Mucosa of rectum (tissue), 2 donors: ENCODE results near the gene COL21A1.
"Not testable (repeated sequence)": the region's sequence is repeated elsewhere in the genome, so short reads cannot be mapped to it uniquely, and the experiment has no call there.

Experiments
- H3K27ac ChIP-seq, 2 donors: one replicate each; pipeline ENCODE4 v1.7.0; 2013; ENCODE audit warnings: inconsistent platforms in 2 of 2, low read depth in 2 of 2, low read length in 2 of 2
- H3K27me3 ChIP-seq, 2 donors: one replicate each; pipeline ENCODE4 v1.7.0; 2013; ENCODE audit warnings: low read length in 2 of 2; ENCODE audit not compliant: control insufficient read depth in 2 of 2, insufficient read depth in 2 of 2
- H3K36me3 ChIP-seq, 2 donors: one replicate each; pipeline ENCODE4 v1.7.0; 2013; ENCODE audit warnings: low read length in 2 of 2; ENCODE audit not compliant: control insufficient read depth in 2 of 2, insufficient read depth in 2 of 2
- H3K4me1 ChIP-seq, 2 donors: one replicate each; pipeline ENCODE4 v1.7.0; 2013; ENCODE audit warnings: low read length in 2 of 2, mild to moderate bottlenecking in 1 of 2; ENCODE audit not compliant: control insufficient read depth in 2 of 2, insufficient read depth in 2 of 2
- H3K4me3 ChIP-seq, 2 donors: one replicate each; pipeline ENCODE4 v1.7.0; 2013; ENCODE audit warnings: low read length in 2 of 2
- H3K9ac ChIP-seq, 2 donors: one replicate each; pipeline ENCODE4 v1.7.0; 2013; ENCODE audit warnings: low read length in 2 of 2, low read depth in 1 of 2, mild to moderate bottlenecking in 1 of 2
- H3K9me3 ChIP-seq, 2 donors: one replicate each; pipeline ENCODE4 v1.7.0; 2013; ENCODE audit warnings: low read length in 2 of 2; ENCODE audit not compliant: control insufficient read depth in 2 of 2
- donor health status: healthy.
- donor health status: Normal muscosa, but diverticular disease.

The COL21A1 gene

GRCh38 chr6:56270812-56271441, 23.5 kb upstream of the COL21A1 start:
- H3K27me3 ChIP-seq = no peaks in the 10 kb centered on the region
- H3K4me1 ChIP-seq = no peaks in the 10 kb centered on the region
- H3K4me3 ChIP-seq = no peak overlapping the region
- no peak overlapping the region for H3K27ac ChIP-seq
- H3K36me3 ChIP-seq = no peaks in the 10 kb centered on the region
- H3K9ac ChIP-seq = no peak overlapping the region
- no peaks in the 10 kb centered on the region for H3K9me3 ChIP-seq

- Histone ChIP-seq H3K4me3 (no peak overlapping the region), H3K27me3 (no peaks in the 10 kb centered on the region), H3K4me1 (no peaks in the 10 kb centered on the region), H3K27ac (no peak overlapping the region), H3K9ac (no peak overlapping the region), H3K36me3 (no peaks in the 10 kb centered on the region), H3K9me3 (no peaks in the 10 kb centered on the region)
Observed at GRCh38 chr6:56268266-56268665, 20.9 kb upstream of the COL21A1 start.

GRCh38 chr6:56266011-56266410, 18.6 kb upstream of the COL21A1 start:
- no peaks in the 10 kb centered on the region for H3K36me3 ChIP-seq
- H3K4me3 ChIP-seq = no peak overlapping the region
- H3K27ac ChIP-seq = no peak overlapping the region
- H3K4me1 ChIP-seq = no peaks in the 10 kb centered on the region
- no peaks in the 10 kb centered on the region for H3K9me3 ChIP-seq
- H3K27me3 ChIP-seq = no peaks in the 10 kb centered on the region
- no peak overlapping the region for H3K9ac ChIP-seq

- H3K27me3 ChIP-seq = no peaks in the 10 kb centered on the region
- H3K27ac ChIP-seq = no peak overlapping the region
- H3K4me1 ChIP-seq = no peaks in the 10 kb centered on the region
- H3K9me3 ChIP-seq = no peaks in the 10 kb centered on the region
- no peaks in the 10 kb centered on the region for H3K36me3 ChIP-seq
- H3K9ac ChIP-seq = no peak overlapping the region
- H3K4me3 ChIP-seq = no peak overlapping the region
Observed at GRCh38 chr6:56263596-56264315, 16.4 kb upstream of the COL21A1 start.

- not testable (repeated sequence) for H3K4me3 ChIP-seq, H3K9me3 ChIP-seq, H3K4me1 ChIP-seq, H3K36me3 ChIP-seq, H3K27ac ChIP-seq, H3K9ac ChIP-seq, H3K27me3 ChIP-seq
Observed at GRCh38 chr6:56260593-56260992, 13.2 kb upstream of the COL21A1 start.

GRCh38 chr6:56259234-56260077, 12.1 kb upstream of the COL21A1 start:
- Histone ChIP-seq H3K9ac (no peak overlapping the region), H3K27me3 (no peaks in the 10 kb centered on the region), H3K4me1 (no peaks in the 10 kb centered on the region), H3K36me3 (no peaks in the 10 kb centered on the region), H3K9me3 (no peaks in the 10 kb centered on the region), H3K4me3 (no peak overlapping the region), H3K27ac (no peak overlapping the region)

- H3K4me3 ChIP-seq = no peak overlapping the region
Observed at GRCh38 chr6:56255349-56255748, 8.0 kb upstream of the COL21A1 start.

GRCh38 chr6:56250266-56250665, 2.9 kb upstream of the COL21A1 start:
- H3K4me1 ChIP-seq = peaks cover 0 to 3% of the 10 kb centered on the region in 2 donors
- H3K9me3 ChIP-seq = no peaks in the 10 kb centered on the region
- H3K9ac ChIP-seq = no peak overlapping the region
- H3K27me3 ChIP-seq = peaks cover 0 to 2% of the 10 kb centered on the region in 2 donors
- H3K36me3 ChIP-seq = no peaks in the 10 kb centered on the region
- H3K27ac ChIP-seq = no peak overlapping the region
- H3K4me3 ChIP-seq = no peak overlapping the region

More at GRCh38 chr6:56255349-56255748, 8.0 kb upstream of the COL21A1 start:
- H3K4me1 ChIP-seq = no peaks in the 10 kb centered on the region
- H3K9ac ChIP-seq = no peak overlapping the region
- no peak overlapping the region for H3K27ac ChIP-seq
- no peaks in the 10 kb centered on the region for H3K9me3 ChIP-seq
- H3K27me3 ChIP-seq = no peaks in the 10 kb centered on the region
- H3K36me3 ChIP-seq = no peaks in the 10 kb centered on the region

- H3K27ac ChIP-seq = no peak overlapping the region
Observed at GRCh38 chr6:56247654-56248122, 308 bp upstream of the COL21A1 start.

GRCh38 chr6:56246541-56246880, 869 bp downstream of the COL21A1 start:
- Histone ChIP-seq H3K36me3 (no peaks in the 10 kb centered on the region), H3K9me3 (no peaks in the 10 kb centered on the region), H3K27me3 (peaks cover 0 to 2% of the 10 kb centered on the region in 2 donors), H3K9ac (no peak overlapping the region), H3K27ac (no peak overlapping the region), H3K4me3 (peak overlapping the region; percentile 61 to 62), H3K4me1 (peaks cover 0 to 3% of the 10 kb centered on the region in 2 donors)

More at GRCh38 chr6:56247654-56248122, 308 bp upstream of the COL21A1 start:
- Histone ChIP-seq H3K4me3 (peak overlapping the region; percentile 61 to 62), H3K9me3 (no peaks in the 10 kb centered on the region), H3K36me3 (no peaks in the 10 kb centered on the region), H3K9ac (no peak overlapping the region), H3K4me1 (peaks cover 0 to 3% of the 10 kb centered on the region in 2 donors), H3K27me3 (peaks cover 0 to 2% of the 10 kb centered on the region in 2 donors)
